ENCODE data around the gene C18orf32.
"Not testable (repeated sequence)": the region's sequence is repeated elsewhere in the genome, so short reads cannot be mapped to it uniquely, and the experiment has no call there.

The C18orf32 gene

GRCh38 chr18:49500201-49500921, 13.3 kb upstream of the C18orf32 start:
- no peak for DNase-seq

- no peak for DNase-seq
These were observed 12.1 kb upstream of the C18orf32 start for GRCh38 chr18:49499046-49499637.

GRCh38 chr18:49495480-49495879, 8.4 kb upstream of the C18orf32 start:
- DNase-seq: no peak

- no peak for DNase-seq
These were observed 8.0 kb upstream of the C18orf32 start for GRCh38 chr18:49495076-49495475.

- no peak for DNase-seq
These were observed 7.6 kb upstream of the C18orf32 start for GRCh38 chr18:49494660-49495059.

GRCh38 chr18:49492694-49493033, 5.6 kb upstream of the C18orf32 start:
- DNase-seq: no peak

- peak; percentile 94 to 96 for DNase-seq
These were observed 5.0 kb upstream of the C18orf32 start, which contains the start of gene RPL17 for GRCh38 chr18:49491857-49492693. TSS of gene RPL17 (minus strand) at chr18:49492465.

- DNase-seq: peak in 1 of 2 donors; percentile 21
These were observed 4.5 kb upstream of the C18orf32 start for GRCh38 chr18:49491534-49491856.

- DNase-seq: peak in 1 of 2 donors; percentile 28
These were observed 3.3 kb upstream of the C18orf32 start for GRCh38 chr18:49490246-49490762.

- DNase-seq: no peak
These were observed 777 bp upstream of the C18orf32 start for GRCh38 chr18:49487711-49488310.

- DNase-seq: no peak
These were observed 455 bp downstream of the C18orf32 start for GRCh38 chr18:49486606-49486952.

- DNase-seq: no peak
These were observed 900 bp downstream of the C18orf32 start for GRCh38 chr18:49486134-49486533.

GRCh38 chr18:49483198-49483597, 3.8 kb downstream of the C18orf32 start:
- DNase-seq: no peak

GRCh38 chr18:49481907-49482306, 5.1 kb downstream of the C18orf32 start:
- no peak for DNase-seq

- DNase-seq: no peak
These were observed 5.7 kb downstream of the C18orf32 start for GRCh38 chr18:49481317-49481716.

- no peak for DNase-seq
These were observed 7.5 kb downstream of the C18orf32 start for GRCh38 chr18:49479381-49480137.

- peak in 1 of 2 donors; percentile 9 for DNase-seq
These were observed 10.2 kb downstream of the C18orf32 start for GRCh38 chr18:49476664-49477411.

- not testable (repeated sequence) for DNase-seq
These were observed 12.1 kb downstream of the C18orf32 start for GRCh38 chr18:49474935-49475334.

GRCh38 chr18:49473721-49474120, 13.3 kb downstream of the C18orf32 start:
- no peak for DNase-seq

GRCh38 chr18:49472459-49472858, 14.6 kb downstream of the C18orf32 start:
- no peak for DNase-seq

- DNase-seq: no peak
These were observed 15.5 kb downstream of the C18orf32 start for GRCh38 chr18:49471532-49471931.

- no peak for DNase-seq
These were observed 19.4 kb downstream of the C18orf32 start for GRCh38 chr18:49467599-49467998.

Measured in CD4-positive, alpha-beta T cell treated with Interferon alpha-2 for 1 hour (primary cell).